MM.1S (cell line): Measurements from ENCODE around the gene NRXN3.

Experiments
- EZH2 ChIP-seq: fragments of 300-600 bp; sonication (generic); optimal IDR thresholded peaks from 2 replicates; pipeline ENCODE3; 2017; ENCODE audit warnings: low read depth, mild to moderate bottlenecking, antibody characterized with exemption, low read length, mixed read lengths
- EZH2phosphoT487 ChIP-seq: fragments of 300-600 bp; sonication (generic); IDR thresholded peaks from 2 replicates; pipeline ENCODE4 v1.6.1; 2018; ENCODE audit warnings: antibody characterized with exemption, low read length
- TF ChIP-seq, protein P1 (sequence below): fragments of 300-600 bp; sonication (generic); IDR thresholded peaks from 2 replicates; pipeline ENCODE4 v1.5.1; 2016; ENCODE audit warnings: antibody characterized with exemption, low read length, mixed read lengths

- TF ChIP-seq, protein P1, sequence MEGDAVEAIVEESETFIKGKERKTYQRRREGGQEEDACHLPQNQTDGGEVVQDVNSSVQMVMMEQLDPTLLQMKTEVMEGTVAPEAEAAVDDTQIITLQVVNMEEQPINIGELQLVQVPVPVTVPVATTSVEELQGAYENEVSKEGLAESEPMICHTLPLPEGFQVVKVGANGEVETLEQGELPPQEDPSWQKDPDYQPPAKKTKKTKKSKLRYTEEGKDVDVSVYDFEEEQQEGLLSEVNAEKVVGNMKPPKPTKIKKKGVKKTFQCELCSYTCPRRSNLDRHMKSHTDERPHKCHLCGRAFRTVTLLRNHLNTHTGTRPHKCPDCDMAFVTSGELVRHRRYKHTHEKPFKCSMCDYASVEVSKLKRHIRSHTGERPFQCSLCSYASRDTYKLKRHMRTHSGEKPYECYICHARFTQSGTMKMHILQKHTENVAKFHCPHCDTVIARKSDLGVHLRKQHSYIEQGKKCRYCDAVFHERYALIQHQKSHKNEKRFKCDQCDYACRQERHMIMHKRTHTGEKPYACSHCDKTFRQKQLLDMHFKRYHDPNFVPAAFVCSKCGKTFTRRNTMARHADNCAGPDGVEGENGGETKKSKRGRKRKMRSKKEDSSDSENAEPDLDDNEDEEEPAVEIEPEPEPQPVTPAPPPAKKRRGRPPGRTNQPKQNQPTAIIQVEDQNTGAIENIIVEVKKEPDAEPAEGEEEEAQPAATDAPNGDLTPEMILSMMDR, result no peak
- TF ChIP-seq EZH2 (no peak), EZH2phosphoT487 (no peak)
These were observed 186.2 kb downstream of the NRXN3 start for GRCh38 chr14:78356391-78356790.
